Mesendoderm (in vitro differentiated cells): ENCODE measurements around the gene BAD.
A peak's percentile ranks its signal among the peaks of the same experiment; 100 is the strongest.

Source experiments
- DNase-seq: peaks from one replicate; pipeline ENCODE4 v3.0.0; 2013
- H2AK5ac ChIP-seq: 2 replicates; pipeline ENCODE4 v1.6.1; 2013; ENCODE audit warnings: low read length, inconsistent platforms
- H2BK120ac ChIP-seq: 2 replicates; pipeline ENCODE4 v1.6.1; 2013; ENCODE audit warnings: low read depth, mild to moderate bottlenecking, low read length, moderate library complexity, mixed read lengths
- H2BK15ac ChIP-seq: replicated peaks from 2 replicates; pipeline ENCODE4 v1.6.1; 2013; ENCODE audit warnings: low read depth, mild to moderate bottlenecking, moderate library complexity
- H2BK5ac ChIP-seq: 2 replicates; pipeline ENCODE4 v1.6.1; 2013; ENCODE audit warnings: low read length, inconsistent platforms
- H3K18ac ChIP-seq: 2 replicates; pipeline ENCODE4 v1.6.1; 2013; ENCODE audit warnings: mild to moderate bottlenecking, low read length, mixed read lengths
- H3K23ac ChIP-seq: one replicate; pipeline ENCODE4 v1.6.1; 2013; ENCODE audit warnings: low read length
- H3K27ac ChIP-seq: 2 replicates; pipeline ENCODE4 v1.5.1; 2013; ENCODE audit warnings: low read depth, mild to moderate bottlenecking, inconsistent platforms, low read length, moderate library complexity
- H3K27me3 ChIP-seq: 2 replicates; pipeline ENCODE4 v1.6.1; 2013; ENCODE audit warnings: low read length, control low read depth, mild to moderate bottlenecking, inconsistent platforms; ENCODE audit not compliant: insufficient read depth, poor library complexity
- H3K36me3 ChIP-seq: 2 replicates; pipeline ENCODE4 v1.6.1; 2013; ENCODE audit warnings: low read length, inconsistent platforms; ENCODE audit not compliant: control insufficient read depth, insufficient read depth
- H3K4ac ChIP-seq: one replicate; pipeline ENCODE4 v1.6.1; 2013; ENCODE audit warnings: low read depth, mild to moderate bottlenecking, low read length, moderate library complexity
- H3K4me1 ChIP-seq: 2 replicates; pipeline ENCODE4 v1.6.1; 2013; ENCODE audit warnings: low read depth, low read length, inconsistent platforms; ENCODE audit not compliant: control insufficient read depth
- H3K4me2 ChIP-seq: 2 replicates; pipeline ENCODE4 v1.6.1; 2013; ENCODE audit warnings: low read length
- H3K4me3 ChIP-seq: 2 replicates; pipeline ENCODE4 v1.5.1; 2013; ENCODE audit warnings: mild to moderate bottlenecking, low read length
- H3K56ac ChIP-seq: one replicate; pipeline ENCODE4 v1.6.1; 2013; ENCODE audit warnings: low read length
- H3K79me1 ChIP-seq: 2 replicates; pipeline ENCODE4 v1.6.1; 2013; ENCODE audit warnings: low read length, inconsistent platforms
- H3K79me2 ChIP-seq: 2 replicates; pipeline ENCODE4 v1.6.1; 2013; ENCODE audit warnings: mild to moderate bottlenecking, low read length; ENCODE audit not compliant: control insufficient read depth, insufficient read depth
- H3K9ac ChIP-seq: 2 replicates; pipeline ENCODE4 v1.6.1; 2013; ENCODE audit warnings: low read length, inconsistent platforms
- H4K5ac ChIP-seq: one replicate; pipeline ENCODE4 v1.6.1; 2013; ENCODE audit warnings: low read length
- H4K8ac ChIP-seq: one replicate; pipeline ENCODE4 v1.6.1; 2013; ENCODE audit warnings: low read depth, mild to moderate bottlenecking, control low read depth, low read length, moderate library complexity
- WGBS: extraction: QIAGEN DNeasy Blood & Tissue Kit; methylation state at CpG from one replicate; pipeline ENCODE4 v1.1.7; 2013; ENCODE audit warnings: low lambda C conversion rate, missing lambda C conversion rate; ENCODE audit not compliant: insufficient coverage; ENCODE audit errors: extremely low coverage; 5-methylcytosine and 5-hydroxymethylcytosine counted together

The BAD gene

GRCh38 chr11:64250415-64251015 is 34.0 kb downstream of the BAD start:
- H3K18ac ChIP-seq, result peak overlapping the region; percentile 85
- peak overlapping the region; percentile 81 for H3K9ac ChIP-seq
- peaks cover 4% of the 10 kb centered on the region for H3K36me3 ChIP-seq
- no peak overlapping the region for H2BK15ac ChIP-seq
- no peak overlapping the region for H3K23ac ChIP-seq
- no peak overlapping the region for H4K8ac ChIP-seq
- H3K4me3 ChIP-seq, result no peak overlapping the region
- peaks cover 20% of the 10 kb centered on the region for H3K79me2 ChIP-seq
- no peak overlapping the region for H2AK5ac ChIP-seq
- peaks cover 13% of the 10 kb centered on the region for H3K79me1 ChIP-seq
- H3K4ac ChIP-seq, result no peak overlapping the region
- H3K27me3 ChIP-seq, result no peaks in the 10 kb centered on the region
- peaks cover 12% of the 10 kb centered on the region for H3K4me1 ChIP-seq
- no CpG with 5 or more reads among the region's 13 CpGs for WGBS
- no peak overlapping the region for H2BK5ac ChIP-seq
- H2BK120ac ChIP-seq, result no peak overlapping the region
- peak overlapping the region; percentile 91 for H3K56ac ChIP-seq
- H4K5ac ChIP-seq, result no peak overlapping the region
- no peak for DNase-seq
- H3K4me2 ChIP-seq, result peak overlapping the region; percentile 65
- no peak overlapping the region for H3K27ac ChIP-seq

GRCh38 chr11:64249563-64250414 is 34.7 kb downstream of the BAD start:
- peak overlapping the region; percentile 77 for H3K56ac ChIP-seq
- no CpG with 5 or more reads among the region's 8 CpGs for WGBS

GRCh38 chr11:64249038-64249437 is 35.4 kb downstream of the BAD start:
- H3K23ac ChIP-seq, result no peak overlapping the region
- no peak overlapping the region for H2BK120ac ChIP-seq
- H3K4me3 ChIP-seq, result no peak overlapping the region
- H2BK5ac ChIP-seq, result no peak overlapping the region
- H3K4me1 ChIP-seq, result peaks cover 12% of the 10 kb centered on the region
- H3K79me1 ChIP-seq, result peaks cover 10% of the 10 kb centered on the region
- H3K9ac ChIP-seq, result peak overlapping the region; percentile 31
- H3K56ac ChIP-seq, result peak overlapping the region; percentile 77
- H3K4ac ChIP-seq, result no peak overlapping the region
- no peaks in the 10 kb centered on the region for H3K36me3 ChIP-seq
- peaks cover 28% of the 10 kb centered on the region for H3K79me2 ChIP-seq
- no peak overlapping the region for H4K5ac ChIP-seq
- H3K4me2 ChIP-seq, result no peak overlapping the region
- no peak overlapping the region for H4K8ac ChIP-seq
- no peaks in the 10 kb centered on the region for H3K27me3 ChIP-seq
- peak overlapping the region; percentile 64 for H2AK5ac ChIP-seq
- H3K18ac ChIP-seq, result no peak overlapping the region
- no CpG with 5 or more reads among the region's 4 CpGs for WGBS
- no peak for DNase-seq
- H3K27ac ChIP-seq, result peak overlapping the region; percentile 5
- no peak overlapping the region for H2BK15ac ChIP-seq

More at GRCh38 chr11:64249563-64250414, 34.7 kb downstream of the BAD start:
- H3K4me1 ChIP-seq, result peaks cover 12% of the 10 kb centered on the region
- H2BK5ac ChIP-seq, result no peak overlapping the region
- H3K27me3 ChIP-seq, result no peaks in the 10 kb centered on the region
- no peak overlapping the region for H3K4ac ChIP-seq
- DNase-seq, result no peak
- no peak overlapping the region for H3K4me2 ChIP-seq
- H2AK5ac ChIP-seq, result peak overlapping the region; percentile 7
- no peak overlapping the region for H3K4me3 ChIP-seq
- no peak overlapping the region for H4K8ac ChIP-seq
- peaks cover 13% of the 10 kb centered on the region for H3K79me1 ChIP-seq
- H2BK120ac ChIP-seq, result no peak overlapping the region
- H3K27ac ChIP-seq, result peak overlapping the region; percentile 24
- peaks cover 28% of the 10 kb centered on the region for H3K79me2 ChIP-seq
- H2BK15ac ChIP-seq, result no peak overlapping the region
- no peak overlapping the region for H3K23ac ChIP-seq
- peak overlapping the region; percentile 85 for H4K5ac ChIP-seq
- H3K36me3 ChIP-seq, result peaks cover under 1% of the 10 kb centered on the region
- peak overlapping the region; percentile 40 for H3K9ac ChIP-seq
- no peak overlapping the region for H3K18ac ChIP-seq

GRCh38 chr11:64248578-64248977 is 35.9 kb downstream of the BAD start:
- H2BK5ac ChIP-seq, result no peak overlapping the region
- H3K4me2 ChIP-seq, result no peak overlapping the region
- no peak overlapping the region for H2BK120ac ChIP-seq
- peak overlapping the region; percentile 59 for H3K4ac ChIP-seq
- H2AK5ac ChIP-seq, result peak overlapping the region; percentile 92
- H3K18ac ChIP-seq, result no peak overlapping the region
- H3K36me3 ChIP-seq, result no peaks in the 10 kb centered on the region
- no peak overlapping the region for H2BK15ac ChIP-seq
- peaks cover 28% of the 10 kb centered on the region for H3K79me2 ChIP-seq
- H3K4me3 ChIP-seq, result no peak overlapping the region
- no peaks in the 10 kb centered on the region for H3K27me3 ChIP-seq
- peak; percentile 54 for DNase-seq
- H4K8ac ChIP-seq, result no peak overlapping the region
- H3K56ac ChIP-seq, result peak overlapping the region; percentile 77
- no peak overlapping the region for H3K27ac ChIP-seq
- peaks cover 9% of the 10 kb centered on the region for H3K79me1 ChIP-seq
- no peak overlapping the region for H3K23ac ChIP-seq
- H3K9ac ChIP-seq, result peak overlapping the region; percentile 69
- no CpG with 5 or more reads among the region's 7 CpGs for WGBS
- H4K5ac ChIP-seq, result no peak overlapping the region
- H3K4me1 ChIP-seq, result peaks cover 12% of the 10 kb centered on the region

GRCh38 chr11:64247729-64248531 is 36.5 kb downstream of the BAD start:
- no CpG with 5 or more reads among the region's 31 CpGs for WGBS
- no peak overlapping the region for H2BK120ac ChIP-seq
- H3K4me2 ChIP-seq, result peak overlapping the region; percentile 32
- H3K27me3 ChIP-seq, result no peaks in the 10 kb centered on the region
- peak overlapping the region; percentile 59 for H3K4ac ChIP-seq
- no peak overlapping the region for H2BK15ac ChIP-seq
- DNase-seq, result no peak
- H4K8ac ChIP-seq, result no peak overlapping the region
- H3K79me2 ChIP-seq, result peaks cover 30% of the 10 kb centered on the region
- H2AK5ac ChIP-seq, result peak overlapping the region; percentile 92
- no peak overlapping the region for H4K5ac ChIP-seq
- H3K18ac ChIP-seq, result peak overlapping the region; percentile 15
- no peak overlapping the region for H2BK5ac ChIP-seq
- H3K79me1 ChIP-seq, result peaks cover 9% of the 10 kb centered on the region
- H3K4me1 ChIP-seq, result peaks cover 12% of the 10 kb centered on the region
- H3K36me3 ChIP-seq, result peaks cover 1% of the 10 kb centered on the region
- peak overlapping the region; percentile 77 for H3K56ac ChIP-seq
- H3K23ac ChIP-seq, result no peak overlapping the region
- H3K9ac ChIP-seq, result peak overlapping the region; percentile 69
- H3K27ac ChIP-seq, result no peak overlapping the region
- H3K4me3 ChIP-seq, result no peak overlapping the region
